Measurements from ENCODE around the gene BBS7. TPM values are rescaled to one million over a fixed set of nuclear protein-coding genes. Genes with fewer than 3 reads are reported as not detected.
A peak's percentile ranks its signal among the peaks of the same experiment; 100 is the strongest.

BBS7 gene
- total and polyA plus RNA-seq, 2 of the 13 experiments (the other 11 are each of a cell fraction or from before 2014, with no cell fraction given) = 9.0 to 15.7 TPM

GRCh38 chr4:121869841-121870822, at the start of gene BBS7 (continued):
- TF ChIP-seq ZNF547 (CRISPR knock-in tag; IDR thresholded peaks at IDR 0.05) (peak; percentile 23; the same call in 1 of the 2 replicates), KDM3A (CRISPR knock-in tag; IDR thresholded peaks at IDR 0.05; ENCODE audit: low read depth) (peak; percentile 74; the same call in 1 of the 2 replicates), SP2 (CRISPR knock-in tag; IDR thresholded peaks at IDR 0.05) (peak; percentile 24; the same call in 1 of the 2 replicates), ZBTB21 (CRISPR knock-in tag; IDR thresholded peaks at IDR 0.05) (peak; percentile 42; the same call in 1 of the 2 replicates), ESRRA (CRISPR knock-in tag; IDR thresholded peaks at IDR 0.05; ENCODE audit: low read depth) (no peak), POLR2AphosphoS5 (IDR thresholded peaks at IDR 0.05; ENCODE audit: low read depth, low read length) (peak; percentile 87), SALL1 (CRISPR knock-in tag; IDR thresholded peaks at IDR 0.05) (peak; percentile 58), ZNF678 (CRISPR knock-in tag; IDR thresholded peaks at IDR 0.05) (0 out of 2 replicates have a peak, but pooled peaks have one; percentile 26), ZNF234 (CRISPR knock-in tag; conservative IDR thresholded peaks at IDR 0.05) (no peak), ZNF44 (CRISPR knock-in tag; IDR thresholded peaks at IDR 0.05) (0 out of 2 replicates have a peak, but pooled peaks have one; percentile 41), SRSF1 (optimal IDR thresholded peaks at IDR 0.05; ENCODE audit: low read depth, low read length) (peak; percentile 37), ZBTB38 (CRISPR knock-in tag; IDR thresholded peaks at IDR 0.05) (peak; percentile 76; the same call in 1 of the 2 replicates), CREB1 (IDR thresholded peaks at IDR 0.05) (peak; percentile 98), CREB1 (CRISPR knock-in tag; IDR thresholded peaks at IDR 0.05) (peak; percentile 93)
- TF ChIP-seq, protein P1, sequence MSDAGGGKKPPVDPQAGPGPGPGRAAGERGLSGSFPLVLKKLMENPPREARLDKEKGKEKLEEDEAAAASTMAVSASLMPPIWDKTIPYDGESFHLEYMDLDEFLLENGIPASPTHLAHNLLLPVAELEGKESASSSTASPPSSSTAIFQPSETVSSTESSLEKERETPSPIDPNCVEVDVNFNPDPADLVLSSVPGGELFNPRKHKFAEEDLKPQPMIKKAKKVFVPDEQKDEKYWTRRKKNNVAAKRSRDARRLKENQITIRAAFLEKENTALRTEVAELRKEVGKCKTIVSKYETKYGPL (CRISPR knock-in tag; IDR thresholded peaks at IDR 0.05) = no peak
- TF ChIP-seq, protein P2, sequence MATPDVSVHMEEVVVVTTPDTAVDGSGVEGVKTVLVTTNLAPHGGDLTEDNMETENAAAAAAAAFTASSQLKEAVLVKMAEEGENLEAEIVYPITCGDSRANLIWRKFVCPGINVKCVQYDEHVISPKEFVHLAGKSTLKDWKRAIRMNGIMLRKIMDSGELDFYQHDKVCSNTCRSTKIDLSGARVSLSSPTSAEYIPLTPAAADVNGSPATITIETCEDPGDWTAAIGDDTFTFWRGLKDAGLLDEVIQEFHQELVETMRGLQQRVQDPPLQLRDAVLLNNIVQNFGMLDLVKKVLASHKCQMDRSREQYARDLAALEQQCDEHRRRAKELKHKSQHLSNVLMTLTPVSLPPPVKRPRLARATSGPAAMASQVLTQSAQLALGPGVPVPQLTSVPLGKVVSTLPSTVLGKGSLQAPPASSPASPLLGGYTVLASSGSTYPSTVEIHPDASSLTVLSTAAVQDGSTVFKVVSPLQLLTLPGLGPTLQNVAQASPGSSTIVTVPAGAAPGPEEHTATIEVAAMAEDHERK (CRISPR knock-in tag; IDR thresholded peaks at IDR 0.05; ENCODE audit: low read depth) = peak; percentile 59; the same call in 1 of the 2 replicates
- TF ChIP-seq, protein P3, sequence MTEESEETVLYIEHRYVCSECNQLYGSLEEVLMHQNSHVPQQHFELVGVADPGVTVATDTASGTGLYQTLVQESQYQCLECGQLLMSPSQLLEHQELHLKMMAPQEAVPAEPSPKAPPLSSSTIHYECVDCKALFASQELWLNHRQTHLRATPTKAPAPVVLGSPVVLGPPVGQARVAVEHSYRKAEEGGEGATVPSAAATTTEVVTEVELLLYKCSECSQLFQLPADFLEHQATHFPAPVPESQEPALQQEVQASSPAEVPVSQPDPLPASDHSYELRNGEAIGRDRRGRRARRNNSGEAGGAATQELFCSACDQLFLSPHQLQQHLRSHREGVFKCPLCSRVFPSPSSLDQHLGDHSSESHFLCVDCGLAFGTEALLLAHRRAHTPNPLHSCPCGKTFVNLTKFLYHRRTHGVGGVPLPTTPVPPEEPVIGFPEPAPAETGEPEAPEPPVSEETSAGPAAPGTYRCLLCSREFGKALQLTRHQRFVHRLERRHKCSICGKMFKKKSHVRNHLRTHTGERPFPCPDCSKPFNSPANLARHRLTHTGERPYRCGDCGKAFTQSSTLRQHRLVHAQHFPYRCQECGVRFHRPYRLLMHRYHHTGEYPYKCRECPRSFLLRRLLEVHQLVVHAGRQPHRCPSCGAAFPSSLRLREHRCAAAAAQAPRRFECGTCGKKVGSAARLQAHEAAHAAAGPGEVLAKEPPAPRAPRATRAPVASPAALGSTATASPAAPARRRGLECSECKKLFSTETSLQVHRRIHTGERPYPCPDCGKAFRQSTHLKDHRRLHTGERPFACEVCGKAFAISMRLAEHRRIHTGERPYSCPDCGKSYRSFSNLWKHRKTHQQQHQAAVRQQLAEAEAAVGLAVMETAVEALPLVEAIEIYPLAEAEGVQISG (CRISPR knock-in tag; IDR thresholded peaks at IDR 0.05) = peak; percentile 54
- TF ChIP-seq, protein P4, sequence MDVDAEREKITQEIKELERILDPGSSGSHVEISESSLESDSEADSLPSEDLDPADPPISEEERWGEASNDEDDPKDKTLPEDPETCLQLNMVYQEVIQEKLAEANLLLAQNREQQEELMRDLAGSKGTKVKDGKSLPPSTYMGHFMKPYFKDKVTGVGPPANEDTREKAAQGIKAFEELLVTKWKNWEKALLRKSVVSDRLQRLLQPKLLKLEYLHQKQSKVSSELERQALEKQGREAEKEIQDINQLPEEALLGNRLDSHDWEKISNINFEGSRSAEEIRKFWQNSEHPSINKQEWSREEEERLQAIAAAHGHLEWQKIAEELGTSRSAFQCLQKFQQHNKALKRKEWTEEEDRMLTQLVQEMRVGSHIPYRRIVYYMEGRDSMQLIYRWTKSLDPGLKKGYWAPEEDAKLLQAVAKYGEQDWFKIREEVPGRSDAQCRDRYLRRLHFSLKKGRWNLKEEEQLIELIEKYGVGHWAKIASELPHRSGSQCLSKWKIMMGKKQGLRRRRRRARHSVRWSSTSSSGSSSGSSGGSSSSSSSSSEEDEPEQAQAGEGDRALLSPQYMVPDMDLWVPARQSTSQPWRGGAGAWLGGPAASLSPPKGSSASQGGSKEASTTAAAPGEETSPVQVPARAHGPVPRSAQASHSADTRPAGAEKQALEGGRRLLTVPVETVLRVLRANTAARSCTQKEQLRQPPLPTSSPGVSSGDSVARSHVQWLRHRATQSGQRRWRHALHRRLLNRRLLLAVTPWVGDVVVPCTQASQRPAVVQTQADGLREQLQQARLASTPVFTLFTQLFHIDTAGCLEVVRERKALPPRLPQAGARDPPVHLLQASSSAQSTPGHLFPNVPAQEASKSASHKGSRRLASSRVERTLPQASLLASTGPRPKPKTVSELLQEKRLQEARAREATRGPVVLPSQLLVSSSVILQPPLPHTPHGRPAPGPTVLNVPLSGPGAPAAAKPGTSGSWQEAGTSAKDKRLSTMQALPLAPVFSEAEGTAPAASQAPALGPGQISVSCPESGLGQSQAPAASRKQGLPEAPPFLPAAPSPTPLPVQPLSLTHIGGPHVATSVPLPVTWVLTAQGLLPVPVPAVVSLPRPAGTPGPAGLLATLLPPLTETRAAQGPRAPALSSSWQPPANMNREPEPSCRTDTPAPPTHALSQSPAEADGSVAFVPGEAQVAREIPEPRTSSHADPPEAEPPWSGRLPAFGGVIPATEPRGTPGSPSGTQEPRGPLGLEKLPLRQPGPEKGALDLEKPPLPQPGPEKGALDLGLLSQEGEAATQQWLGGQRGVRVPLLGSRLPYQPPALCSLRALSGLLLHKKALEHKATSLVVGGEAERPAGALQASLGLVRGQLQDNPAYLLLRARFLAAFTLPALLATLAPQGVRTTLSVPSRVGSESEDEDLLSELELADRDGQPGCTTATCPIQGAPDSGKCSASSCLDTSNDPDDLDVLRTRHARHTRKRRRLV (CRISPR knock-in tag; IDR thresholded peaks at IDR 0.05) = no peak

Data from HepG2 (cell line).